ENCODE results near the gene CD82.

Gene CD82

DNA sequence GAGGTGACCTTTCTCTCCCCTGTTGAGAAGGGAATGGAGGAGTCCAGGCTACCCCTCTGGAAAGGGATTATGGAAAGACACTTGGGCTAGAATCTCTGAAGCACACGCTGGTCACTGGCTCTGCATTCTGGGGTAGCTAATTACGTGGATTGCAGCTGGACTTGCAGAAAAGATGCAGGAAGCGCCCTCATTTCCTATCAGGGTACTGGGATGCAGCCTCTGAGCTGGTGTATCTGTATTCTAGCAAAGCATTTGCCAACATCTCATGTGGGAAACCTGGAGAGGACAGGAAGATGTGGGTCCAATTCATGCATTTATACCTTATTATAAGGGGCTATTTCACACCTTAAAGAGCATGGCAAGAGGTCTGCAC, 44.3 kb downstream of the CD82 start:
- Histone ChIP-seq H4K91ac (ENCODE audit: low read depth, low read length) (no peak overlapping the region), H2AK5ac (ENCODE audit: low read length) (no peak overlapping the region), H3K9ac (ENCODE audit: low read length) (no peak overlapping the region), H2BK12ac (ENCODE audit: low read length) (no peak overlapping the region), H4K8ac (ENCODE audit: low read depth, low read length) (no peak overlapping the region), H3K79me2 (ENCODE audit: control insufficient read depth, insufficient read depth, low read length, poor library complexity) (no peaks in the 10 kb centered on the region), H4K12ac (ENCODE audit: low read depth, low read length) (no peak overlapping the region), H3K27me3 (ENCODE audit: insufficient read depth, low read length) (no peaks in the 10 kb centered on the region), H3K14ac (ENCODE audit: low read length) (no peak overlapping the region), H3K27ac (ENCODE audit: low read depth, low read length) (no peak overlapping the region), H3K4ac (ENCODE audit: low read depth, low read length) (no peak overlapping the region), H3K18ac (ENCODE audit: low read length) (no peak overlapping the region), H3K4me2 (ENCODE audit: low read length) (no peak overlapping the region), H3K9me3 (ENCODE audit: insufficient read depth, low read depth, low read length) (peaks cover 2% of the 10 kb centered on the region), H3K4me3 (ENCODE audit: low read depth, low read length) (no peak overlapping the region), H3K4me1 (ENCODE audit: control insufficient read depth in 1 of 2, insufficient read depth in 2 of 2, low read length in 2 of 2) (no peaks in the 10 kb centered on the region), H2BK120ac (ENCODE audit: insufficient read depth, low read length, poor library complexity) (no peak overlapping the region), H3K36me3 (ENCODE audit: control insufficient read depth in 1 of 2, insufficient read depth in 2 of 2, low read length in 2 of 2) (no peaks in the 10 kb centered on the region), H3K23ac (ENCODE audit: low read length) (no peak overlapping the region), H3K79me1 (ENCODE audit: low read length) (no peaks in the 10 kb centered on the region), H2BK5ac (ENCODE audit: low read depth, low read length, poor library complexity) (no peak overlapping the region), H2AFZ (ENCODE audit: insufficient read depth, low read length, poor library complexity) (no peak overlapping the region)
- no CpG with 5 or more reads among the region's 3 CpGs for WGBS (ENCODE audit: extremely low coverage, insufficient coverage, insufficient read length)
- DNase-seq, result no peak

DNA sequence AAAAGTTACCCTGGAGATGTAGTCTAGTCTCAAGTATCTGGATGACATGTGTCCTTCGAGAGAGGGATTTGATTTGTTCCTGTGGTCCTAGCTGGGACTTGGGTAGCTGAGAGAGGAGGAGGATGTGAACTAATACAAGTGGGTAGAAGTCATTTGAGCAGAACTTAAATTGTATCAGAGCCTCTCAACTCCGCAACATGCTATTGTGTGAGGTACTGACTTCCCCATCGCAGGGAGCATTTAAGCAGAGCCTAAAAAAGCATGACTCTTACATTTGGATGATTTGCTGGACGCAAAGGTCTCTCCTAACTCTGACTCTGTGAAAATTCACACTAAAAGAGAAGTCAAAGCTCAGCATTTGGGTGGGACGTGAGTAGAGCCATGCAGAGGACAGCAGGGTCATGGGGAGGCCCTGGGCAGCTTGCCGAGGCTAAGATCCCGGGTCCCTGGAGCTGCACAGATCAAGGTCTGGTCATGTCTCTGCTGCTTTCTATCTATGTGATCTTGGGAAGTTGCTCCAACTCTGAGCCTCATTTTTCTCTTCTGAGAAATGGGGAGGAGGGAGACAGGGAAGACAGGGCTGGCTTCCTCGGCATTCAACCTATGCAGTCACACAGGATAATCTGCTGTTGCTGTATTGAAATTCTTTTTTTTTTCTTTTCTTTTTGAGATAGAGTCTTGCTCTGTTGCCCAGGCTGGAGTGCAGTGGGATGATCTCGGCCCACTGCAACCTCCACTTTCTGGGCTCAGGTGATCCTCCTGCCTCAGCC, 44.9 kb downstream of the CD82 start:
- peak; percentile 53 to 79 for DNase-seq
- Histone ChIP-seq H3K4me2 (ENCODE audit: low read length) (no peak overlapping the region), H3K36me3 (ENCODE audit: control insufficient read depth in 1 of 2, insufficient read depth in 2 of 2, low read length in 2 of 2) (no peaks in the 10 kb centered on the region), H3K4me3 (ENCODE audit: low read depth, low read length) (no peak overlapping the region), H3K27ac (ENCODE audit: low read depth, low read length) (no peak overlapping the region), H2AK5ac (ENCODE audit: low read length) (no peak overlapping the region), H4K8ac (ENCODE audit: low read depth, low read length) (no peak overlapping the region), H2BK5ac (ENCODE audit: low read depth, low read length, poor library complexity) (no peak overlapping the region), H3K27me3 (ENCODE audit: insufficient read depth, low read length) (no peaks in the 10 kb centered on the region), H3K79me1 (ENCODE audit: low read length) (no peaks in the 10 kb centered on the region), H3K9me3 (ENCODE audit: insufficient read depth, low read depth, low read length) (peaks cover 2% of the 10 kb centered on the region), H3K18ac (ENCODE audit: low read length) (no peak overlapping the region), H3K9ac (ENCODE audit: low read length) (no peak overlapping the region), H2BK12ac (ENCODE audit: low read length) (no peak overlapping the region), H4K91ac (ENCODE audit: low read depth, low read length) (no peak overlapping the region), H4K12ac (ENCODE audit: low read depth, low read length) (no peak overlapping the region), H3K4ac (ENCODE audit: low read depth, low read length) (no peak overlapping the region), H2BK120ac (ENCODE audit: insufficient read depth, low read length, poor library complexity) (no peak overlapping the region), H3K4me1 (ENCODE audit: control insufficient read depth in 1 of 2, insufficient read depth in 2 of 2, low read length in 2 of 2) (no peaks in the 10 kb centered on the region), H3K79me2 (ENCODE audit: control insufficient read depth, insufficient read depth, low read length, poor library complexity) (no peaks in the 10 kb centered on the region), H2AFZ (ENCODE audit: insufficient read depth, low read length, poor library complexity) (no peak overlapping the region), H3K23ac (ENCODE audit: low read length) (no peak overlapping the region), H3K14ac (ENCODE audit: low read length) (no peak overlapping the region)
- no CpG with 5 or more reads among the region's 9 CpGs for WGBS (ENCODE audit: extremely low coverage, insufficient coverage, insufficient read length)

DNA sequence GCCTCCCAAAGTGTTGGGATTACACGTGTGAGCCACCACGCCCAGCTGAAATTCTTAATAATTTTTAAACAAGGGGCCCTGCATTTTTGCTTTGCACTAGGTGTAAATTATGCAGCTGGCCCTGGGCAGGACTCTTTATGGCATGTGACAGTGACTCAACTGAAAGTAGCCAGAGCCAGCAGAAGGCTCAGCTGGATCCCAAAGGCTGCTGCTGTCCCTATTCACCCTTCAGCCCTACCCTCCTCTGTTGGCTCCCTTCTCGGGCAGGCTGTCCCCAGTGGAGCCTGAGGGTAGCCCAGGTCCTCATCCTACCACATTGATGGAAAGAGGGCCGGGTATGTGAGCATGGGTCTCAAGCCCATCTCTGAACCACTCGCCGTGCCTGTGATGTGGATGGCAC, 45.6 kb downstream of the CD82 start:
- no peak overlapping the region for H3K27ac ChIP-seq (ENCODE audit: low read depth, low read length)
- peak; percentile 62 to 80 for DNase-seq
- H3K9ac ChIP-seq (ENCODE audit: low read length), result no peak overlapping the region
- H4K12ac ChIP-seq (ENCODE audit: low read depth, low read length), result no peak overlapping the region
- no CpG with 5 or more reads among the region's 6 CpGs for WGBS (ENCODE audit: extremely low coverage, insufficient coverage, insufficient read length)
- H3K79me2 ChIP-seq (ENCODE audit: control insufficient read depth, insufficient read depth, low read length, poor library complexity), result no peaks in the 10 kb centered on the region
- H3K4me3 ChIP-seq (ENCODE audit: low read depth, low read length), result no peak overlapping the region
- H4K8ac ChIP-seq (ENCODE audit: low read depth, low read length), result no peak overlapping the region
- no peak overlapping the region for H3K18ac ChIP-seq (ENCODE audit: low read length)
- no peak overlapping the region for H3K14ac ChIP-seq (ENCODE audit: low read length)
- H3K36me3 ChIP-seq (ENCODE audit: control insufficient read depth in 1 of 2, insufficient read depth in 2 of 2, low read length in 2 of 2), result no peaks in the 10 kb centered on the region
- H3K4ac ChIP-seq (ENCODE audit: low read depth, low read length), result no peak overlapping the region
- no peaks in the 10 kb centered on the region for H3K27me3 ChIP-seq (ENCODE audit: insufficient read depth, low read length)
- no peak overlapping the region for H3K4me2 ChIP-seq (ENCODE audit: low read length)
- no peak overlapping the region for H2BK12ac ChIP-seq (ENCODE audit: low read length)
- no peak overlapping the region for H3K23ac ChIP-seq (ENCODE audit: low read length)
- H2AFZ ChIP-seq (ENCODE audit: insufficient read depth, low read length, poor library complexity), result no peak overlapping the region
- H2BK5ac ChIP-seq (ENCODE audit: low read depth, low read length, poor library complexity), result no peak overlapping the region
- no peak overlapping the region for H2BK120ac ChIP-seq (ENCODE audit: insufficient read depth, low read length, poor library complexity)
- no peak overlapping the region for H4K91ac ChIP-seq (ENCODE audit: low read depth, low read length)
- no peaks in the 10 kb centered on the region for H3K9me3 ChIP-seq (ENCODE audit: insufficient read depth, low read depth, low read length)
- no peaks in the 10 kb centered on the region for H3K79me1 ChIP-seq (ENCODE audit: low read length)
- H2AK5ac ChIP-seq (ENCODE audit: low read length), result no peak overlapping the region
- no peaks in the 10 kb centered on the region for H3K4me1 ChIP-seq (ENCODE audit: control insufficient read depth in 1 of 2, insufficient read depth in 2 of 2, low read length in 2 of 2)

DNA sequence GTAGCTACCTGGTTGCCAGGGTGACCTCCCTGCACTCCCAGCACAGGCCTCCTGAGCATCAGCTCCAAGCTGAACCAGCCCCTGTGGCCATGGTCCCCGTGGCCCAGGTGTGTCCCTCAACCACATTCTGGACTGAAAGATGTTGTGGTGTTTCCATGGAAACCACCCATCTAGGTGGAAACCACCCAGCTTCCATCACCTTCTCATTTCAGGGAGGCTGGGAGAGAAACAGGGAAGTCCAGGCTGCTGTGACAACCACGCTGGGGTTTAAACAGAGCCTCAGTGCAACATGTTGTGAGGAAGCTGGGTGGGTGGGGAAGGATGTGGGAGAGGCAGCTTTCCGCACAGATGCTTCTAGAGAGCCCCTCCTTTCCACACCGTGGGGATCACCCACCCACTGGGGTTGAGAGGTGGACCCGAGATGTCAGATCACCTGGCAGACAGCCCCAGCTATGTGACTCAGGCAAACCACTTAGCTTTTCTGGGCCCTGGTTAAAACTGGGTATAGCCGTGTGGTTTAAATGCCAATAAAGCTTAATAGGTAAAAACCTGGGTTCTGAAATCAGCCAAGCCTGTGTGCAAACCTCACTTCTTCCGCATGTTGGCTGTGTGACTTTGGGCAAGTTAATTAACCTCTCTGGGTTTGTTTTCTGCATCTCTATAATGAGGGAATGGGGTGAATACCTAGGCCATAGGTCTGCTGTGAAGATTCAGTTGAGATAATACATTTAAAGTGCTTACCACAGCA, 46.4 kb downstream of the CD82 start:
- H3K79me2 ChIP-seq (ENCODE audit: control insufficient read depth, insufficient read depth, low read length, poor library complexity), result no peaks in the 10 kb centered on the region
- no peaks in the 10 kb centered on the region for H3K79me1 ChIP-seq (ENCODE audit: low read length)
- H2AK5ac ChIP-seq (ENCODE audit: low read length), result no peak overlapping the region
- H2BK5ac ChIP-seq (ENCODE audit: low read depth, low read length, poor library complexity), result no peak overlapping the region
- H3K9me3 ChIP-seq (ENCODE audit: insufficient read depth, low read depth, low read length), result no peaks in the 10 kb centered on the region
- no peak overlapping the region for H3K18ac ChIP-seq (ENCODE audit: low read length)
- H4K12ac ChIP-seq (ENCODE audit: low read depth, low read length), result no peak overlapping the region
- no CpG with 5 or more reads among the region's 7 CpGs for WGBS (ENCODE audit: extremely low coverage, insufficient coverage, insufficient read length)
- H3K14ac ChIP-seq (ENCODE audit: low read length), result no peak overlapping the region
- no peak overlapping the region for H3K4me2 ChIP-seq (ENCODE audit: low read length)
- no peak overlapping the region for H4K8ac ChIP-seq (ENCODE audit: low read depth, low read length)
- no peaks in the 10 kb centered on the region for H3K27me3 ChIP-seq (ENCODE audit: insufficient read depth, low read length)
- DNase-seq, result peak; percentile 20 to 70
- H2BK12ac ChIP-seq (ENCODE audit: low read length), result no peak overlapping the region
- H2AFZ ChIP-seq (ENCODE audit: insufficient read depth, low read length, poor library complexity), result no peak overlapping the region
- no peak overlapping the region for H2BK120ac ChIP-seq (ENCODE audit: insufficient read depth, low read length, poor library complexity)
- H3K27ac ChIP-seq (ENCODE audit: low read depth, low read length), result no peak overlapping the region
- no peaks in the 10 kb centered on the region for H3K4me1 ChIP-seq (ENCODE audit: control insufficient read depth in 1 of 2, insufficient read depth in 2 of 2, low read length in 2 of 2)
- no peak overlapping the region for H3K4ac ChIP-seq (ENCODE audit: low read depth, low read length)
- H3K9ac ChIP-seq (ENCODE audit: low read length), result no peak overlapping the region
- H3K36me3 ChIP-seq (ENCODE audit: control insufficient read depth in 1 of 2, insufficient read depth in 2 of 2, low read length in 2 of 2), result no peaks in the 10 kb centered on the region
- no peak overlapping the region for H3K23ac ChIP-seq (ENCODE audit: low read length)
- H3K4me3 ChIP-seq (ENCODE audit: low read depth, low read length), result no peak overlapping the region
- H4K91ac ChIP-seq (ENCODE audit: low read depth, low read length), result no peak overlapping the region
